Mesendoderm (in vitro differentiated cells): Measurements from ENCODE around the gene COL4A2.

Experiments used
- DNase-seq: peaks from one replicate; pipeline ENCODE4 v3.0.0; 2013
- H2AK5ac ChIP-seq: 2 replicates; pipeline ENCODE4 v1.6.1; 2013; ENCODE audit warnings: low read length, inconsistent platforms
- H2BK120ac ChIP-seq: 2 replicates; pipeline ENCODE4 v1.6.1; 2013; ENCODE audit warnings: low read depth, mild to moderate bottlenecking, low read length, moderate library complexity, mixed read lengths
- H2BK15ac ChIP-seq: replicated peaks from 2 replicates; pipeline ENCODE4 v1.6.1; 2013; ENCODE audit warnings: low read depth, mild to moderate bottlenecking, moderate library complexity
- H2BK5ac ChIP-seq: 2 replicates; pipeline ENCODE4 v1.6.1; 2013; ENCODE audit warnings: low read length, inconsistent platforms
- H3K18ac ChIP-seq: 2 replicates; pipeline ENCODE4 v1.6.1; 2013; ENCODE audit warnings: mild to moderate bottlenecking, low read length, mixed read lengths
- H3K23ac ChIP-seq: one replicate; pipeline ENCODE4 v1.6.1; 2013; ENCODE audit warnings: low read length
- H3K27ac ChIP-seq: 2 replicates; pipeline ENCODE4 v1.5.1; 2013; ENCODE audit warnings: low read depth, mild to moderate bottlenecking, inconsistent platforms, low read length, moderate library complexity
- H3K27me3 ChIP-seq: 2 replicates; pipeline ENCODE4 v1.6.1; 2013; ENCODE audit warnings: low read length, control low read depth, mild to moderate bottlenecking, inconsistent platforms; ENCODE audit not compliant: insufficient read depth, poor library complexity
- H3K36me3 ChIP-seq: 2 replicates; pipeline ENCODE4 v1.6.1; 2013; ENCODE audit warnings: low read length, inconsistent platforms; ENCODE audit not compliant: control insufficient read depth, insufficient read depth
- H3K4ac ChIP-seq: one replicate; pipeline ENCODE4 v1.6.1; 2013; ENCODE audit warnings: low read depth, mild to moderate bottlenecking, low read length, moderate library complexity
- H3K4me1 ChIP-seq: 2 replicates; pipeline ENCODE4 v1.6.1; 2013; ENCODE audit warnings: low read depth, low read length, inconsistent platforms; ENCODE audit not compliant: control insufficient read depth
- H3K4me2 ChIP-seq: 2 replicates; pipeline ENCODE4 v1.6.1; 2013; ENCODE audit warnings: low read length
- H3K4me3 ChIP-seq: 2 replicates; pipeline ENCODE4 v1.5.1; 2013; ENCODE audit warnings: mild to moderate bottlenecking, low read length
- H3K56ac ChIP-seq: one replicate; pipeline ENCODE4 v1.6.1; 2013; ENCODE audit warnings: low read length
- H3K79me1 ChIP-seq: 2 replicates; pipeline ENCODE4 v1.6.1; 2013; ENCODE audit warnings: low read length, inconsistent platforms
- H3K79me2 ChIP-seq: 2 replicates; pipeline ENCODE4 v1.6.1; 2013; ENCODE audit warnings: mild to moderate bottlenecking, low read length; ENCODE audit not compliant: control insufficient read depth, insufficient read depth
- H3K9ac ChIP-seq: 2 replicates; pipeline ENCODE4 v1.6.1; 2013; ENCODE audit warnings: low read length, inconsistent platforms
- H4K5ac ChIP-seq: one replicate; pipeline ENCODE4 v1.6.1; 2013; ENCODE audit warnings: low read length
- H4K8ac ChIP-seq: one replicate; pipeline ENCODE4 v1.6.1; 2013; ENCODE audit warnings: low read depth, mild to moderate bottlenecking, control low read depth, low read length, moderate library complexity
- WGBS: extraction: QIAGEN DNeasy Blood & Tissue Kit; methylation state at CpG from one replicate; pipeline ENCODE4 v1.1.7; 2013; ENCODE audit warnings: low lambda C conversion rate, missing lambda C conversion rate; ENCODE audit not compliant: insufficient coverage; ENCODE audit errors: extremely low coverage; 5-methylcytosine and 5-hydroxymethylcytosine counted together

The COL4A2 gene

GRCh38 chr13:110472904-110473563 lies 165.9 kb downstream of the COL4A2 start:
- DNase-seq = no peak
- Histone ChIP-seq H3K79me2 (no peaks in the 10 kb centered on the region), H3K27ac (no peak overlapping the region)

GRCh38 chr13:110474713-110475112 lies 167.6 kb downstream of the COL4A2 start:
- Histone ChIP-seq H2BK120ac (no peak overlapping the region), H3K36me3 (peaks cover 6% of the 10 kb centered on the region), H3K79me2 (no peaks in the 10 kb centered on the region), H4K8ac (no peak overlapping the region), H3K79me1 (no peaks in the 10 kb centered on the region), H3K4me1 (peaks cover 2% of the 10 kb centered on the region), H2BK15ac (no peak overlapping the region), H3K4ac (no peak overlapping the region), H2BK5ac (no peak overlapping the region), H2AK5ac (no peak overlapping the region), H3K27ac (no peak overlapping the region), H3K18ac (no peak overlapping the region), H3K9ac (no peak overlapping the region), H3K4me2 (no peak overlapping the region), H3K4me3 (no peak overlapping the region), H3K23ac (no peak overlapping the region), H3K56ac (no peak overlapping the region), H3K27me3 (no peaks in the 10 kb centered on the region), H4K5ac (no peak overlapping the region)
- no CpG with 5 or more reads among the region's 21 CpGs for WGBS
- DNase-seq = no peak

More at GRCh38 chr13:110472904-110473563, 165.9 kb downstream of the COL4A2 start:
- Histone ChIP-seq H3K79me1 (no peaks in the 10 kb centered on the region), H3K36me3 (peaks cover 6% of the 10 kb centered on the region), H2AK5ac (no peak overlapping the region), H3K4ac (no peak overlapping the region), H2BK120ac (no peak overlapping the region), H3K4me2 (no peak overlapping the region), H3K9ac (no peak overlapping the region), H2BK15ac (no peak overlapping the region), H3K18ac (no peak overlapping the region), H4K8ac (no peak overlapping the region), H2BK5ac (no peak overlapping the region), H3K27me3 (no peaks in the 10 kb centered on the region), H3K23ac (no peak overlapping the region), H4K5ac (no peak overlapping the region), H3K56ac (no peak overlapping the region), H3K4me1 (peaks cover 2% of the 10 kb centered on the region), H3K4me3 (no peak overlapping the region)
- no CpG with 5 or more reads among the region's 14 CpGs for WGBS

GRCh38 chr13:110475117-110475516 lies 168.0 kb downstream of the COL4A2 start:
- Histone ChIP-seq H3K4ac (no peak overlapping the region), H3K9ac (no peak overlapping the region), H3K4me3 (no peak overlapping the region), H2BK15ac (no peak overlapping the region), H3K79me2 (no peaks in the 10 kb centered on the region), H4K5ac (no peak overlapping the region), H3K18ac (no peak overlapping the region), H3K79me1 (no peaks in the 10 kb centered on the region), H2BK5ac (no peak overlapping the region), H2AK5ac (no peak overlapping the region), H3K4me2 (no peak overlapping the region), H3K56ac (no peak overlapping the region), H3K36me3 (peaks cover 6% of the 10 kb centered on the region), H2BK120ac (no peak overlapping the region), H3K27me3 (no peaks in the 10 kb centered on the region), H3K27ac (no peak overlapping the region), H3K23ac (no peak overlapping the region), H4K8ac (no peak overlapping the region), H3K4me1 (peaks cover 2% of the 10 kb centered on the region)
- no CpG with 5 or more reads among the region's 9 CpGs for WGBS
- no peak for DNase-seq

GRCh38 chr13:110475550-110476219 lies 168.6 kb downstream of the COL4A2 start:
- H2BK15ac ChIP-seq = no peak overlapping the region
- no peak overlapping the region for H4K5ac ChIP-seq
- H3K56ac ChIP-seq = peak overlapping the region; percentile 31
- peaks cover 8% of the 10 kb centered on the region for H3K36me3 ChIP-seq
- no peak for DNase-seq
- H3K4ac ChIP-seq = no peak overlapping the region
- no peak overlapping the region for H3K4me3 ChIP-seq
- H3K79me2 ChIP-seq = no peaks in the 10 kb centered on the region
- H3K4me1 ChIP-seq = peaks cover 2% of the 10 kb centered on the region
- no peak overlapping the region for H3K9ac ChIP-seq
- no CpG with 5 or more reads among the region's 18 CpGs for WGBS
- H3K27me3 ChIP-seq = no peaks in the 10 kb centered on the region
- no peak overlapping the region for H3K27ac ChIP-seq
- H3K4me2 ChIP-seq = no peak overlapping the region
- no peak overlapping the region for H2BK120ac ChIP-seq
- H2BK5ac ChIP-seq = no peak overlapping the region
- no peak overlapping the region for H3K18ac ChIP-seq
- no peak overlapping the region for H3K23ac ChIP-seq
- H3K79me1 ChIP-seq = no peaks in the 10 kb centered on the region
- no peak overlapping the region for H4K8ac ChIP-seq
- H2AK5ac ChIP-seq = no peak overlapping the region

GRCh38 chr13:110476220-110476617 lies 169.1 kb downstream of the COL4A2 start:
- H3K36me3 ChIP-seq = peaks cover 8% of the 10 kb centered on the region
- H3K79me2 ChIP-seq = no peaks in the 10 kb centered on the region
- WGBS = no CpG with 5 or more reads among the region's 12 CpGs

More at GRCh38 chr13:110476220-110476617, 169.1 kb downstream of the COL4A2 start:
- H2BK5ac ChIP-seq = no peak overlapping the region
- H3K27me3 ChIP-seq = no peaks in the 10 kb centered on the region
- H2AK5ac ChIP-seq = no peak overlapping the region
- H3K18ac ChIP-seq = no peak overlapping the region
- no peak overlapping the region for H3K27ac ChIP-seq
- H3K9ac ChIP-seq = no peak overlapping the region
- no peak overlapping the region for H3K23ac ChIP-seq
- H3K4me1 ChIP-seq = peaks cover 2% of the 10 kb centered on the region
- no peak overlapping the region for H3K4me3 ChIP-seq
- H3K4me2 ChIP-seq = no peak overlapping the region
- no peak overlapping the region for H3K4ac ChIP-seq
- no peak for DNase-seq
- no peak overlapping the region for H2BK120ac ChIP-seq
- H3K79me1 ChIP-seq = no peaks in the 10 kb centered on the region
- no peak overlapping the region for H4K8ac ChIP-seq
- no peak overlapping the region for H2BK15ac ChIP-seq
- H4K5ac ChIP-seq = no peak overlapping the region
- peak overlapping the region; percentile 22 for H3K56ac ChIP-seq
